RCC 7860 (cell line): ENCODE measurements around the gene PHLDB1.
"Not testable (repeated sequence)": the region's sequence is repeated elsewhere in the genome, so short reads cannot be mapped to it uniquely, and the experiment has no call there.

Experiments
- DNase-seq: peaks from one replicate; pipeline ENCODE4 v3.0.0-alpha.2; 2015; ENCODE audit warnings: low spot score
- FAIRE-seq: peaks from 2 replicates; lab custom pipeline; 2012; peaks lifted over from hg19 to GRCh38; lab: Jason Lieb, UNC

PHLDB1 gene

GRCh38 chr11:118679483-118679882 lies 72.1 kb downstream of the PHLDB1 start, which contains the start of gene TREH:
TREH (minus strand) TSS chr11:118679650; CDS start chr11:118679627, 23 bp downstream.
- DNase-seq: no peak
- no peak for FAIRE-seq

GRCh38 chr11:118682372-118682771 lies 75.0 kb downstream of the PHLDB1 start:
- FAIRE-seq (no peak), DNase-seq (no peak)

GRCh38 chr11:118682939-118683338 lies 75.5 kb downstream of the PHLDB1 start:
- not testable (repeated sequence) for FAIRE-seq

GRCh38 chr11:118684187-118684586 lies 76.8 kb downstream of the PHLDB1 start:
- DNase-seq: no peak
- FAIRE-seq: no peak

More at GRCh38 chr11:118682939-118683338, 75.5 kb downstream of the PHLDB1 start:
- not testable (repeated sequence) for DNase-seq

GRCh38 chr11:118687906-118688305 lies 80.5 kb downstream of the PHLDB1 start:
- DNase-seq (no peak), FAIRE-seq (no peak)

- DNase-seq, FAIRE-seq: not testable (repeated sequence)
Measured at GRCh38 chr11:118688339-118688738, 80.9 kb downstream of the PHLDB1 start.

- no peak for DNase-seq
- FAIRE-seq: no peak
Measured at GRCh38 chr11:118688851-118689502, 81.6 kb downstream of the PHLDB1 start.

GRCh38 chr11:118689503-118689851 lies 82.1 kb downstream of the PHLDB1 start:
- no peak for DNase-seq
- FAIRE-seq: no peak

- FAIRE-seq (peak; percentile 4), DNase-seq (peak; percentile 74)
Measured at GRCh38 chr11:118689852-118690552, 82.6 kb downstream of the PHLDB1 start.

- no peak for FAIRE-seq
- DNase-seq: no peak
Measured at GRCh38 chr11:118690553-118691304, 83.3 kb downstream of the PHLDB1 start.

GRCh38 chr11:118691926-118692830 lies 84.8 kb downstream of the PHLDB1 start:
- peak; percentile 22 for DNase-seq
- no peak for FAIRE-seq

GRCh38 chr11:118694185-118694584 lies 86.8 kb downstream of the PHLDB1 start:
- no peak for FAIRE-seq
- no peak for DNase-seq

- DNase-seq (no peak), FAIRE-seq (no peak)
Measured at GRCh38 chr11:118694771-118695170, 87.4 kb downstream of the PHLDB1 start.

GRCh38 chr11:118696673-118697226 lies 89.3 kb downstream of the PHLDB1 start:
- FAIRE-seq (no peak), DNase-seq (no peak)

- no peak for DNase-seq
- no peak for FAIRE-seq
Measured at GRCh38 chr11:118697346-118697745, 89.9 kb downstream of the PHLDB1 start.

- FAIRE-seq (no peak), DNase-seq (no peak)
Measured at GRCh38 chr11:118699506-118700220, 92.2 kb downstream of the PHLDB1 start.

- FAIRE-seq (no peak), DNase-seq (no peak)
Measured at GRCh38 chr11:118703563-118704106, 96.2 kb downstream of the PHLDB1 start.

GRCh38 chr11:118705111-118705741 lies 97.8 kb downstream of the PHLDB1 start:
- FAIRE-seq: no peak
- peak; percentile 15 for DNase-seq
